Kidney epithelial cell (primary cell): ENCODE measurements around the gene ZNF423. TPM values are rescaled to one million over a fixed set of nuclear protein-coding genes. Genes with fewer than 3 reads are reported as not detected.

Experiments
- DNase-seq: peaks from one replicate; pipeline ENCODE4 v3.0.0-alpha.2; 2010; ENCODE audit warnings: low read depth
- H3K27me3 ChIP-seq: 2 replicates; pipeline ENCODE4 v1.6.0; 2011; ENCODE audit warnings: low read length; ENCODE audit not compliant: control insufficient read depth, insufficient read depth
- H3K36me3 ChIP-seq: 2 replicates; pipeline ENCODE4 v1.5.1; 2011; ENCODE audit warnings: low read length; ENCODE audit not compliant: control insufficient read depth, insufficient read depth
- H3K4me3 ChIP-seq: 2 replicates; pipeline ENCODE4 v1.5.1; 2011; ENCODE audit warnings: low read depth, mild to moderate bottlenecking, control low read depth, low read length
- total RNA-seq: library from RNA; depleted of rRNA; stranded (reverse); fragments of >200 nt; gene quantifications from 2 replicates; pipeline ENCODE4 v1.2.3, GENCODE V29; 2015
- TF ChIP-seq, protein P1 (sequence below): IDR thresholded peaks from 2 replicates; pipeline ENCODE4 v1.5.1; 2011; ENCODE audit warnings: mild to moderate bottlenecking, moderate library complexity, low read length, control low read depth, inconsistent platforms; ENCODE audit not compliant: insufficient read depth, poor library complexity, severe bottlenecking

The ZNF423 gene
- total RNA-seq, 1 donor from 2014 or later = 3.6 TPM

DNA sequence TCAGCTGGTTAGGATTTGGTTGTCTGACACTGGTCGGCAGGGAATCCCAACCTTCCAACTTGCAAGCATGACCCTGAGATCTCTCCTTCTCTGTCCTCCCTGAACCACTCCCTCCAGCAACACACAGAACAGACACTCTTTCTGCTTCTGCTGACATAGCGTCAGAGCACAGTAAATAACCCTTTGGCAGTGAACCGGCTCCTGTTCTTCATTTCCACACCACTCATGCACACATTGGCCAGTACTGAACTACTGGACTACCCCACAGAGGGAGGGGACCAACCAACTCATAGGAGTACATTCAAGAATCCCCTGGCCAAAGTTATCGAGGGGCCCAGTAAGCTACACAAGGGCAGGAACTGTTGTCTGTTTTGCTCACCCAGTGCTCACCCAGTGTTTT is 138.2 kb downstream of the ZNF423 start:
- no peaks in the 10 kb centered on the region for H3K36me3 ChIP-seq
- no peak for DNase-seq
- TF ChIP-seq, protein P1, sequence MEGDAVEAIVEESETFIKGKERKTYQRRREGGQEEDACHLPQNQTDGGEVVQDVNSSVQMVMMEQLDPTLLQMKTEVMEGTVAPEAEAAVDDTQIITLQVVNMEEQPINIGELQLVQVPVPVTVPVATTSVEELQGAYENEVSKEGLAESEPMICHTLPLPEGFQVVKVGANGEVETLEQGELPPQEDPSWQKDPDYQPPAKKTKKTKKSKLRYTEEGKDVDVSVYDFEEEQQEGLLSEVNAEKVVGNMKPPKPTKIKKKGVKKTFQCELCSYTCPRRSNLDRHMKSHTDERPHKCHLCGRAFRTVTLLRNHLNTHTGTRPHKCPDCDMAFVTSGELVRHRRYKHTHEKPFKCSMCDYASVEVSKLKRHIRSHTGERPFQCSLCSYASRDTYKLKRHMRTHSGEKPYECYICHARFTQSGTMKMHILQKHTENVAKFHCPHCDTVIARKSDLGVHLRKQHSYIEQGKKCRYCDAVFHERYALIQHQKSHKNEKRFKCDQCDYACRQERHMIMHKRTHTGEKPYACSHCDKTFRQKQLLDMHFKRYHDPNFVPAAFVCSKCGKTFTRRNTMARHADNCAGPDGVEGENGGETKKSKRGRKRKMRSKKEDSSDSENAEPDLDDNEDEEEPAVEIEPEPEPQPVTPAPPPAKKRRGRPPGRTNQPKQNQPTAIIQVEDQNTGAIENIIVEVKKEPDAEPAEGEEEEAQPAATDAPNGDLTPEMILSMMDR = no peak
- no peaks in the 10 kb centered on the region for H3K27me3 ChIP-seq
- no peak overlapping the region for H3K4me3 ChIP-seq

DNA sequence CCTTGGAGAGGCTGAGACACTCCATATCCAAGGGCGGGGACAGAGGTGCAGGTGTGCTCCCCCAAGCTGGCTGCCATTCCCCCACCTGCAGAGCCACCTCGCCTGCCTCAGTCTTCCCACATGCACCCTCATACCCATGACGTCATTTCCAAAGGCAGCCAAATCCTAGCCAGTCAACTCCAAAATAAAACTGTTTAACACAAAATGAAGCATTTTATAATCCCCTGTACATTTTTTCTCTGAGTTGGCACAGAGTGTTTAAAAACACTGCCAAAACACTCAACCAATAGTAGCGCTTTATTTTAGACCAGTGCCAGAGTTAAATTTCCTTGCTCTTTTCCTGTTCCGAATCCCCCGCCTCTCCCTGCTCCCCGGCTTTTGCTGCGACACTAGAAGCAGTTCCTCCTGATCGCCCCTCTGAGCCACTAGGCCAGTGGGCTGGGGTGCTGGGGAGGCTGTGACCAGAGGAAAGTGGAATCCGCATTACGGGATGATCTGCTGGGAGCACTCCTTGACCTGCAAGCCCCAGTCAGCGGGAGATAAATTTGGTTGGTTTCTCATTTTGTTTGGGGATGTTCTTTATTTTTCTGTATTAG is 139.5 kb downstream of the ZNF423 start:
- Histone ChIP-seq H3K36me3 (no peaks in the 10 kb centered on the region), H3K27me3 (no peaks in the 10 kb centered on the region), H3K4me3 (no peak overlapping the region)
- TF ChIP-seq, protein P1 = no peak
- DNase-seq = no peak

DNA sequence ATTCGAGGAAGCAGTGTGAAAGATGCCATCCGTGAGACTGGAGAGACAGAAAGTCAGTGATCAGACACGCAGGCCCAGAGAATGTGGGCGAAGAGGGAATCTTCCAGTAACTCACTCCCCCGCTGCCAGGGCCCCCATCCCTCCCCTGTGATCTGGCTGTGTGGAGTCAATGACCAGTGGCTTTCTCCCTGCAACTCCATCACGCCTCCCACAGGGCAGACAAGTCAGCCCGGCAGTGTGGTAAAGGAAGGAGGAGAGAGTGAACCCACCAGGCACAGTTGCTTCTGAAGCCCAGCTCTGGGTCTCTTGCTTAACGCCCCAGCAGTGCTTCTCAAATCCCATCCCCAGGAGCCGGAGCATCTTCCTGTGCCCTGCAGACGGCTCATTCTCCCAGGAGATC is 142.1 kb downstream of the ZNF423 start:
- H3K27me3 ChIP-seq = no peaks in the 10 kb centered on the region
- H3K4me3 ChIP-seq = no peak overlapping the region
- H3K36me3 ChIP-seq = no peaks in the 10 kb centered on the region
- DNase-seq = no peak
- TF ChIP-seq, protein P1 = no peak

DNA sequence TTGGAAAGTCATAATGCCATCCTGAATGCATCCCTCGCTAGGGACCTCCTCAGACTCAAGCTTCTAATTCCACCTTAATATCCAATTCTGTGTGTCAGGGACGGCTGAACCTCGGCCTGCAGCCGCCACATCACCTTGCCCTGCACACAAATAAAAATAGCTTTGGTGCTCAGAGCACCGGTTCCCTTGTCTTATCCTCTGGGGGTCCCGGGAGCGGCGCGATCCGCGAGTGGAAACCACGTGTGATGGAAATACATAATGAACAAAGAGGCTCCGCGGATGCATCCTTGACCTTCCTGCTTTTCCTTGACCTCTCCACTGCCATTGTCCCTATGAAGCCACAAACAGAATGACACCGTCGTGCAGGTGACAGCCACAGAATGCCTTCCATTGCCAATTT is 143.4 kb downstream of the ZNF423 start:
- no peaks in the 10 kb centered on the region for H3K36me3 ChIP-seq
- no peak for DNase-seq
- TF ChIP-seq, protein P1 = no peak
- no peaks in the 10 kb centered on the region for H3K27me3 ChIP-seq
- H3K4me3 ChIP-seq = no peak overlapping the region

DNA sequence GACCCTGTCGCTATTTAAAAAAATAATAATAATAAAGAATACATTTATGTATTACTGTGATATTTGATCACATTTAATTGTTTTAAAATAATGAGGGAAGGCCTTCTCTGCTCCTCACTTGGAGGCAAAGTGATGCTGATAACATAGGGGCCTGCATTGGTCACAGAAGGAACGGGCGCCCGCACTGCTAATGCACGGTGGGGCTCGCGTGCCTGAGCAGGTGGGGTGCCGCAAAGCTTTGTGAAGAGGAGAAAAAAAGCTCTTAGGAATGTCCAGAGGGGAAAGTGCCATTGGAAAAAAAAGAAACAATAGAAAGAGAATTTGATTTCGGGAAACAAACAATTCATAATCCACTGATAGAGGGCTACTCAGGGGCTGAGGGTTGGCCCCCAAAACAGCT is 143.8 kb downstream of the ZNF423 start:
- TF ChIP-seq, protein P1 = no peak
- Histone ChIP-seq H3K36me3 (no peaks in the 10 kb centered on the region), H3K27me3 (no peaks in the 10 kb centered on the region), H3K4me3 (no peak overlapping the region)
- no peak for DNase-seq

DNA sequence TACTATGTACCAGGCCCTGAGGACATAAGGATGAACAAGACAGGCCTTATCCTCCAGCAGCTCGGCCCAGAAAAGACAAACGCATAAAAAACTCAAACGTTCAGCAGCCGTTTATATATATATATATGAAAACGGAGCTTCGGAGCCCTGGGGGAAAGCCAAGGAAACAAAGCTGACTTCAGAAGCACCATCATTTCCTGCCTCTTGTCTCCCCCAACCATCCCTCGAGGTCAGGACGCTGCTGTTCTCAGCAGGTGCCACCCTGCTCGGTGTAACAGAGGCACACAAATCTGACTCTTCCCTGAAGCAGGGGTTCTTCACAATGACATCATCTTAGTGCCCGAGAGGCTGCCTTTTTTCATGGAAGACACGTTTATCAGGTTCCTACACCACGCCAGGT is 146.9 kb downstream of the ZNF423 start:
- DNase-seq = no peak
- Histone ChIP-seq H3K4me3 (no peak overlapping the region), H3K27me3 (no peaks in the 10 kb centered on the region), H3K36me3 (no peaks in the 10 kb centered on the region)
- TF ChIP-seq, protein P1 = no peak
